HCT116 (cell line): ENCODE measurements around the gene HIPK3. TPM values are rescaled to one million over a fixed set of nuclear protein-coding genes. Genes with fewer than 3 reads are reported as not detected.

Experiments used
- ATAC-seq: fragments of 200-7000 bp; cut with Tn5 transposase; 2 replicates; pipeline ENCODE4 v1.9.1; 2020; ENCODE audit warnings: mild to moderate bottlenecking, moderate library complexity
- BruUV-seq: library from RNA; stranded (reverse); fragments of 400-500 nt; replicated peaks from 2 replicates; lab custom pipeline; 2021; lab: Mats Ljungman, UMichigan
- CTCF ChIA-PET: fragments of 300-600 bp; sonication (Branson Sonifier 250); formaldehyde crosslinking; loops from one replicate; lab custom pipeline; 2021; ENCODE audit warnings: antibody characterized with exemption; lab: Charles Lee
- POLR2A ChIA-PET: fragments of 300-600, 350-600 bp; sonication (Branson Sonifier 250); formaldehyde crosslinking; loops from one replicate; lab custom pipeline; 2021; ENCODE audit warnings: antibody characterized with exemption; lab: Charles Lee
- RAD21 ChIA-PET, 2 experiments: fragments of 300-600 bp; sonication (Branson Sonifier 250); formaldehyde crosslinking; loops; one replicate each; lab custom pipeline; 2023; ENCODE audit warnings: low total read pairs in 2 of 2; ENCODE audit not compliant: uncharacterized antibody in 2 of 2, unreplicated experiment in 2 of 2, low non-redundant PET in 1 of 2; lab: Charles Lee
- DNase-seq: peaks from one replicate; pipeline ENCODE4 v3.0.0-alpha.2; 2010; ENCODE audit warnings: low read depth, low spot score
- H2AFZ ChIP-seq: fragments of 200-600 bp; shearing (Covaris generic), sonication (generic); 2 replicates; pipeline ENCODE4 v1.6.1; 2017; ENCODE audit warnings: low read depth, mixed run types, mixed read lengths, antibody characterized with exemption, low read length; ENCODE audit not compliant: poor library complexity, severe bottlenecking
- H3K27ac ChIP-seq: 2 replicates; pipeline ENCODE4 v1.5.1; 2012; ENCODE audit warnings: low read depth, low read length
- H3K27me3 ChIP-seq: fragments of 200-600 bp; sonication (generic); 2 replicates; pipeline ENCODE4 v1.6.1; 2016; ENCODE audit warnings: mixed run types, low read length, mixed read lengths; ENCODE audit not compliant: insufficient read depth
- H3K36me3 ChIP-seq, 2 experiments: fragments of 200-500 bp in 1 of 2; fragments of 200-600 bp in 1 of 2; sonication (Bioruptor generic) in 1 of 2; sonication (generic) in 1 of 2; 2 replicates each; pipeline versions ENCODE4 v1.5.1 to v1.6.1; 2014 to 2016; ENCODE audit warnings: low read length in 2 of 2, inconsistent platforms in 1 of 2, mixed read lengths in 1 of 2, mixed run types in 1 of 2; ENCODE audit not compliant: insufficient read depth in 2 of 2, control insufficient read depth in 1 of 2
- H3K4me1 ChIP-seq, 2 experiments: fragments of 200-600 bp in 1 of 2; sonication (generic) in 1 of 2; 2 replicates each; pipeline versions ENCODE4 v1.5.1 to v1.6.1; 2012 to 2017; ENCODE audit warnings: low read length in 2 of 2, inconsistent platforms in 1 of 2, mild to moderate bottlenecking in 1 of 2, mixed read lengths in 1 of 2, mixed run types in 1 of 2, moderate library complexity in 1 of 2; ENCODE audit not compliant: insufficient read depth in 2 of 2, control insufficient read depth in 1 of 2
- H3K4me2 ChIP-seq: fragments of 200-600 bp; sonication (generic); 2 replicates; pipeline ENCODE4 v1.6.1; 2017; ENCODE audit warnings: mixed run types, low read length, mixed read lengths
- H3K4me3 ChIP-seq, 2 experiments: fragments of 200-600 bp in 1 of 2; sonication (generic) in 1 of 2; replicated peaks in 1 of 2; 2 replicates each; pipeline ENCODE4 v1.5.1; 2011 to 2016; ENCODE audit warnings: low read length in 2 of 2, control low read depth in 1 of 2, low read depth in 1 of 2, mild to moderate bottlenecking in 1 of 2, mixed read lengths in 1 of 2, mixed run types in 1 of 2
- H3K79me2 ChIP-seq: fragments of 200-600 bp; sonication (generic); 2 replicates; pipeline ENCODE4 v1.6.1; 2017; ENCODE audit warnings: mild to moderate bottlenecking, mixed run types, low read length, moderate library complexity, mixed read lengths; ENCODE audit not compliant: insufficient read depth
- H3K9ac ChIP-seq: fragments of 200-600 bp; sonication (generic); 2 replicates; pipeline ENCODE4 v1.6.1; 2016; ENCODE audit warnings: low read length, mixed read lengths
- H3K9me2 ChIP-seq: fragments of 200-600 bp; sonication (generic), shearing (Covaris generic); 2 replicates; pipeline ENCODE4 v1.6.1; 2017; ENCODE audit warnings: mixed run types, mild to moderate bottlenecking, moderate library complexity; ENCODE audit not compliant: insufficient read depth
- H3K9me3 ChIP-seq, 2 experiments: fragments of 200-500 bp in 1 of 2; fragments of 200-600 bp in 1 of 2; sonication (Bioruptor generic) in 1 of 2; sonication (generic) in 1 of 2; 2 replicates each; pipeline ENCODE4 v1.6.1; 2014 to 2017; ENCODE audit warnings: low read length in 2 of 2, mixed read lengths in 2 of 2, inconsistent platforms in 1 of 2, low read depth in 1 of 2, mild to moderate bottlenecking in 1 of 2, mixed run types in 1 of 2, moderate library complexity in 1 of 2; ENCODE audit not compliant: control insufficient read depth in 1 of 2, insufficient read depth in 1 of 2
- H4K20me1 ChIP-seq: fragments of 200-600 bp; sonication (generic), shearing (Covaris generic); 2 replicates; pipeline ENCODE4 v1.6.1; 2017; ENCODE audit warnings: mixed run types, mild to moderate bottlenecking, moderate library complexity; ENCODE audit not compliant: insufficient read depth
- ELF1 ChIP-seq: IDR thresholded peaks from 2 replicates; pipeline ENCODE4 v1.6.1; 2012; ENCODE audit warnings: low read depth, borderline replicate concordance
- JUND ChIP-seq: IDR thresholded peaks from 2 replicates; pipeline ENCODE4 v1.6.1; 2012
- POLR2A ChIP-seq: IDR thresholded peaks from 2 replicates; pipeline ENCODE4 v1.7.0; 2011; ENCODE audit warnings: borderline replicate concordance; ENCODE audit not compliant: insufficient read depth, insufficient read length; ENCODE audit errors: extremely low read depth
- REST ChIP-seq: IDR thresholded peaks from 2 replicates; pipeline ENCODE4 v1.6.1; 2012; ENCODE audit warnings: low read depth
- SP1 ChIP-seq: IDR thresholded peaks from 2 replicates; pipeline ENCODE4 v1.6.1; 2012; ENCODE audit warnings: low read depth
- YY1 ChIP-seq: IDR thresholded peaks from 2 replicates; pipeline ENCODE4 v1.6.1; 2011; ENCODE audit warnings: low read length, low read depth, moderate library complexity, mild to moderate bottlenecking; ENCODE audit not compliant: insufficient replicate concordance; ENCODE audit errors: extremely low read depth
- intact Hi-C: fragments of 100-400 bp; cut with micrococcal nuclease; formaldehyde crosslinking; loops from 2 replicates; pipeline ENCODE4 v1.10.0; 2022
- total RNA-seq: library from RNA; stranded (reverse); gene quantifications from one replicate; pipeline ENCODE4 v1.2.1, GENCODE V29; 2021; ENCODE audit not compliant: unreplicated experiment

HIPK3 gene
- total RNA-seq, 1 experiment from 2014 or later: 35.2 TPM

GRCh38 chr11:33263549-33263948 lies 6.4 kb downstream of the HIPK3 start:
- CTCF ChIA-PET: no interaction called here
- Histone ChIP-seq H3K27ac (no peak overlapping the region), H3K4me2 (no peak overlapping the region)

More at GRCh38 chr11:33263549-33263948, 6.4 kb downstream of the HIPK3 start:
- Histone ChIP-seq H3K9me3 (no peaks in the 10 kb centered on the region), H3K79me2 (peaks cover 94% of the 10 kb centered on the region), H4K20me1 (peaks cover 16% of the 10 kb centered on the region; the same call in 1 of the 2 replicates)
- RAD21 ChIA-PET: no interaction called here
- no peak for DNase-seq
- BruUV-seq: no TSS peak
- no peak for TF ChIP-seq REST
- TF ChIP-seq POLR2A: no peak
- no peak for TF ChIP-seq ELF1
- no peak for TF ChIP-seq YY1
- TF ChIP-seq SP1: no peak
- no peak for TF ChIP-seq JUND
- TF ChIP-seq, all 23 proteins: peak for 0
- intact Hi-C loops: no loop called here
- POLR2A ChIA-PET: no interaction called here
- no peak overlapping the region for H3K9ac ChIP-seq
- H3K27me3 ChIP-seq: no peaks in the 10 kb centered on the region
- ATAC-seq: no peak
- no peak overlapping the region for H3K4me3 ChIP-seq
- no peaks in the 10 kb centered on the region for H3K9me2 ChIP-seq
- peaks cover 18 to 31% of the 10 kb centered on the region in 2 experiments for H3K4me1 ChIP-seq
- no peaks in the 10 kb centered on the region for H3K36me3 ChIP-seq
- H2AFZ ChIP-seq: no peak overlapping the region
